HG02759 (cell line): ENCODE data around the gene SGSM1.
A peak's percentile ranks its signal among the peaks of the same experiment; 100 is the strongest.

Experiments
- ATAC-seq: cut with Tn5 transposase; IDR thresholded peaks from one replicate; pipeline ENCODE4 v1.9.1; 2021; ENCODE audit warnings: mild to moderate bottlenecking, moderate library complexity; ENCODE audit not compliant: unreplicated experiment

SGSM1 gene

DNA sequence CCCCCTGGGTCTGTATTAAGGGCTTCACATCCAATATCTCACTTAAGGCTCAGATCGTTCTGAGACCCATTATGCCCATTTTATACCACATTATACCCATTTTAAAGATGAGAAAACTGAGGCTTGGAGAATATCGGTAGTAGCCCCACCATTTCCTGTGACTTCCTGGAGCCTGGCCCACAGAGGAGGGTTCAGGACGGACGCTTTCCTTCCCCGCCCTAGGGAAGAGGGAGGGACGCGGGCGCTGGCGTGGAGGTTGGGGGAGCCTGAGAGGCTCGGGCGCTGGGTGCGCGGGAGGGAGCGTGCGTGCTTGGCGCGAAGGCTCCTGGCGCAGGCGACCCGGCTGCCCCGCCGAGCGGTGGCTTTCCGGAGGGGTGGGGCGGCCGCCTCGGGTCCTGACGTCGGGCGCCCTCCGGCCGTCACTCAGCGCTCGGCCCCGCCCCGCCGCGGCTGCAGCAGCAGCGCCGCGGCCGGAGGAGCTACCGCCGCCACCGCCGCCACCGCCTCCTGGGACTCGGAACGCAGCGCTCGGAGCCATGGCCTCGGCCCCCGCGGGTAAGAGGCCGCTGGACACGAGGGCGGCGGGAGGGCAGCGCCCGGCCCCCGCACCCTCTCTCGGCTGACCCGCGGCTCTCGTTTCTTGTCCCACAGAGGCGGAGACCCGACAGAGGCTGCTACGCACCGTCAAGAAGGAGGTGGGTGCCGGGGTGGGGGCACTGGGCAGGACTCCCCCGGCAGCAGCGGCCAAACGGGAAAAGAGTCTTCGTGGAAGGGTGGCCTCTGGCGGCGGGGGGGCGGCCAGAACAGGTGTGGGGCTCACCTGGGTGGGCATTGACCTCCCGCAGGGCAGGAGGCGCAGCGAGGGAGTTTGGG, at the start of gene SGSM1:
Gene SGSM1 (plus strand): TSS at position 422 of the 873 bp plus-strand sequence. CDS start 115 bp downstream, at position 537.
- peak; percentile 63 for ATAC-seq

DNA sequence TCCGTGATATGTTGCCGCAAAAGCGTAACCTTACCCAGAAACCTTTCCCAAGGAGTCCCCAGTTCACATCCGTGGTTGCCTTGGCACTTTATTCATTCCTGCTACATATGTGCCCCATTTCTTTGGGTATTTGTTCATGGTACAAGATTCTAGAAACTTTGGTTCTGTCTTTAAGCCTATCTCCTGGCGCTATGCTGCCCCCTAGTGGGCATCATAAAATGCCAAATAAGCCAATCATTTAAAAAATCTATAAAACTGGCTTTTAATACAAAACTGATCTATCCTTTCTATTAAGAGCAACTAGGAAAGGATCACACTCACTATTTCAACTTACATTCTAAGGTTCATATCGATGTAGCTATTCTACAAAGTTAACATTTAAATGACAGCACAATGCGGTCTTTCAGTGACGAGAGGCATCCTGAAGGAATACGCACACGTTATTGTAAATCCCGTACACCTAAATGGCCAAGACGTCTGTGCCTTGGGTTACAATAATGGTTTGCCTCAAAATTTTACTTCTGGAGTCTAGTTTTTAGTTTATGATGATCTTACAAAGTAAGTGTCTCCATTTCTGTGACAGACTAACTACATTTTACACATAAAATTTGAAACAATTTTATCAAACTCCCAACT, 47.7 kb upstream of the SGSM1 start:
- no peak for ATAC-seq

- no peak for ATAC-seq
Observed at GRCh38 chr22:24759765-24760164, 46.2 kb upstream of the SGSM1 start.

DNA sequence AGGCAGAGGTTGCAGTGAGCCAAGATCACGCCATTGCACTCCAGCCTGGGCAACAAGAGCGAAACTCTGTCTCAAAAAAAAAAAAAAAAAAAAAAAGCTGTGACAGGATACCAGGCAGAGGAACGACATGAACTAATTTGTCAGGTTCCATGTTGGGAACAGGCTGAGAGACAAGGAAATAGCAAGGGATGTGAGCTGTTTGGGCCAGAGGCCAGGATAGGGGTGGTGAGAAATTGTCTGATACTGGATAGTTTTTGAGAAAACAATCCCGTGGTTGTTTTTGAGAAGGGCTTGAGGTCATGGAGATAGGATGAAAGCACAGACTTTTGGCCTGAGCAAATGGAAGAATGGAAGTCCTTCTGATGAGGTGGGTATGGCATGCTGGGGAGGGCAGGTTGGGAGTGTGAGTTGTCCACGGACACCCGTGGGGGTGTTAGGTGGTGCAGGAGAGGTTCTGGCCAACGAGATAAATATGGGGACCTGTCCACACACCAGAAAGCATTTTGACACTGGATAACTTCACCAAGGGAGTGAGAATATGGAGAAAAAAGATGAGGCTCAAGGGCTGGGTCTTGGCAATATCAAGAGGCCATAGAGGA, 45.2 kb upstream of the SGSM1 start:
- ATAC-seq, result no peak

- no peak for ATAC-seq
Observed at GRCh38 chr22:24761888-24762675, 43.9 kb upstream of the SGSM1 start.

- ATAC-seq, result no peak
Observed at GRCh38 chr22:24763872-24764485, 42.0 kb upstream of the SGSM1 start.

DNA sequence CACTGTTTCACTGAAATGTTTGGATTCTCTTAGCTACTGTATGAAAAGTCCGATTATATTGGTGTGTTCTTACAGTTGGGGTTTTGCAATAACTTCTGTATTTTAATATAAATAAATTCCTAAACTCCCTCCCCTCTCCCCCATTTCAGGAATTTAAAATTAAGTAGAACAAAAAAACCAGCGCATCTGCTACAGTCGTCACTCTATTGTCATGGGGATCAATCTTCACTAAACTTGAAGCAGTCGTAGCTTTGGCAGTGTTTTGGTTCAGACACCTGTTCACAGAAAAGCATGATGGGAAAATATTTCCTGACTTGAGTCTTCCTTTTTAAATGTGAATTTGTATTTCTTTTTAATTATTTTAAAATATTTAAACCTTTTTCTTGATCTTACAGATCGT, 40.8 kb upstream of the SGSM1 start:
- ATAC-seq, result no peak

DNA sequence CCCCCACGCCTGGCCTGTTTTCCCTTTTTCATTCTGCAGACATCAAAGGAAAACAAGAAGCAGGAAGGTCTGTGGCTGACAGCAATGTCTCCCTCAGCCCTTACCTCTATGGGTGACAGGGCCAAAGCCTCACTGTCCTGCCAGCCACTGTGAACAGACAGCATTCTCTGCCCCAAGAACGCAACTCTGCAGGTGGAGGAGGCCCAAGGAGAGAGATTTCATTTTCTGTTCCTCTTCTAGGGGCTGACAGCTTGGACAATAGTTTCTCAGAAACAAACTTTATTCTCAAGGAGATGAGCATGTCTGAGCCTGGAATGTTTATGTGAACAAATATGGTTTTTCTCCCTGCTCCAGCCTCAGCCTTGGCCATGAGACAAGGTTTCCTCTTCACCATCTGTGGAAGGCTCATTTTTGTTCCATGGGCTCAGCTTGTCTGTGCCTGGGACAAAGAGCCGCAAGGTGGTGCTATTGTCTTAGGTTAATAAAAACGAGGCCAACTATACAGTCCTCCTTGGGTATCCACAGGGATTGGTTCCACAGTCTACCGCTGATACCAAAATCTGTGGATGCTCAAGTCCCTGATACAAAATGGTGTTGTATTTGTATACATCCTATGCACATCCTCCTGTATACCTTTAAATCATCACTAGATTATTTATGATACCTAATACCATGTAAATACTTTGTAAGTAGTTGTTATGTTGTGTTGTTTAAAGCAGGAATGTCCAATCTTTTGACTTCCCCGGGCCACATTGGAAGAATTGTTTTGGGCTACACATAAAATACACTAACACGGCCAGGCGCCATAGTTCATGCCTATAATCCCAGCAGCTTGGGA, 37.3 kb upstream of the SGSM1 start:
- no peak for ATAC-seq

DNA sequence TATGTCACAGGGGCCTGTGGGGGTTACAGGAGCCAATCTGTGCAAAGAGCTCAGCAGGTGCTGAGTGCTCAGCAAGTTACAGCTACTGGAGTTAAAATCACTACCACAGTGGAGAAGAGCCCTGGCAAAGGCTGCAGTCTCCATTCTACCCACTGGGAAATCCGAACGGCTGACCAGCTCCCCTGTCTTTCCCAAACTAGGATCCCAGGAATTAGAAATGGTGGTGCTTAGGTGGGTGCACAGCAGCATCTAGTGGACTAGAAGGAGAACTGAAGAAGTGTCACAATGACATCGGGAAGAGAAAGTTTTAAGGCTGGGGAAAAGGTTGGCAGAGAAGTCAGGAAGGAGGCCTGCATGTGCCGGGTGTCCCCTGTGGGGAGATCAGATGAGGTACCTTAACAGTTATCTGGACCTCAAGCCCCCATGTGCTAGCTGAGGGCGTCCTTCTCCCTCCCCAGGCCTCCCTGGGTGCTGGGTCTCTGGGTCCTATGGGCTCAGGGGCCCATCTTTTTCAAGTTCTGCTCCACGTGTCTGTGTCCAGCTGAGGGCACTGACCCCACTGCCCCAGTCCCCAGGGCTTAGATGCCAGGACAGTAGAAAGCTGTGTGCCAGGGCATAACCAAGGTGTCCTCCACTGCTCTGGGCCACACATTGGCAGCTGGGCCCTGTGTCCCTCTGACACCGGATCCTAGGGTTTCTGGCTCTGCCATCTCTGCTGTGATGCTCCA, 33.4 kb upstream of the SGSM1 start:
- no peak for ATAC-seq

DNA sequence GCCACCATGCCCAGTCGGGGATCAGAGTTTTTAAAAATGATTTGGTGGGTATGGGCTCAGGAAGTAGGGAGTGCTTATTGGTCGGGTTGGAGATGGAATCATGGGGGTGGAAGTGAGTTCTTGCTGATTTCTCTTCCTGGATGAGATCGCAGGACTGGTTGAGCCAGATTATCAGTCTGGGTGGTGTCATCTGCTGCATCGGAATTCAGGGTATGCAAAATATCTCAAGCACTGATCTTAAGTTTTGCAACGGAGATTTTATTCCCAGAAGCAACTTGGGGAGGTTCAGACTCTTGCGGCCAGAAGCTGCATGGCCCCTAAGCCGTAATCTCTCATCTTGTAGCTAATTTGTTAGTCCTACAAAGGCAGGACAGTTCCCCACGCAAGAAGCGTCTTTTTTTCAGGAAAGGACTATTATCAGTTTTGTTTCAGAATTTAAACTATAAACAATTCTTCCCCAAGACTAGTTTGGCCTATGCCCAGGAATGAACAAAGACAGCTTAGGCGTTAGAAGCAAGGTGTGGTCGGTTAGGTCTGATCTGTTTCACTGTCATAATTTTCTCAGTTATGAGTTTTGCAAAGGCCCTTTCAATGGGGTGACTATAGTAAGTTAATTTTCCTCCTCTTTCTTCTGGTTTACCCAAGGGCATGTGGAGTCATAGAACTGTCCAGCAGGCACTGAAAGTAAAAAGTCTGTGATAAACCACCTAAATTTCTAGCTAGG, 30.1 kb upstream of the SGSM1 start:
- ATAC-seq, result no peak

DNA sequence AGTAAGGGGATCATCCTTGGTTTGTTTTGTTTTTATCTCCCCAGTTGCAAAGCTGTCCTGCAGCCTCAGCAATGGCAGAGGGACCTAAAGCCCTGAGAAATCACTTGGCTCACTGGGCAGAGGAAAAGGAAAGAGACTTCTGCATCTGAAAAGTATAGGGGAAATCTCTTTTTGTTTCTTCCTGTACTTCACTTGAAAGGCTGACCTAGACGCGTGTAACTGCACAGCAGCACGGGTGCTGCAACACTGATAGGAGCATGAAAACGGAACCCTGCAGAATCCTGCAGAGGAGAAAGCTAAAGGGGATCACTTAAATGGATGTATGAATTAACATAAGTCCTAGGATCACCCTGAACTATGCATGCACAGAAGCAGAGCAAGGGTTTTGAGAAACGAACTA, 29.5 kb upstream of the SGSM1 start:
- ATAC-seq, result no peak

GRCh38 chr22:24789516-24789915, 16.5 kb upstream of the SGSM1 start:
- no peak for ATAC-seq

DNA sequence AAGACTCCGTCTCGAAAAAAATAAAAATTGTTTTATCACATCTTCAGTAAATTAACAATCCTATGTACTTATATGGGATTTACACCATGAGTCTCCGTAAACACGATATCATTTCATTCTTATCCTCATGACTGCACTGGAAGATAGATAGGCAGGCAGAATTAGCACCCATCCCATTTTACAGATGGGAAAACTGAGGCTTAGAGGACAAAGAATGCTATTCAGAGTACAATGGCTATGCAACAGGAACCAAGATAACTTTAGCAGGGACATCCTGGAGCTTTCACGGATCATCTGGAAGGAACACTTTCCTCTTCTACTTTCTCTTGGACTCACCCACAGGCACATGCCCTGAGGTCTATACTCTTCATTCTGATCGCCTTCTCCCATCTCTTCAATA, 14.6 kb upstream of the SGSM1 start:
- no peak for ATAC-seq

GRCh38 chr22:24796056-24796455, 10.0 kb upstream of the SGSM1 start:
- no peak for ATAC-seq

DNA sequence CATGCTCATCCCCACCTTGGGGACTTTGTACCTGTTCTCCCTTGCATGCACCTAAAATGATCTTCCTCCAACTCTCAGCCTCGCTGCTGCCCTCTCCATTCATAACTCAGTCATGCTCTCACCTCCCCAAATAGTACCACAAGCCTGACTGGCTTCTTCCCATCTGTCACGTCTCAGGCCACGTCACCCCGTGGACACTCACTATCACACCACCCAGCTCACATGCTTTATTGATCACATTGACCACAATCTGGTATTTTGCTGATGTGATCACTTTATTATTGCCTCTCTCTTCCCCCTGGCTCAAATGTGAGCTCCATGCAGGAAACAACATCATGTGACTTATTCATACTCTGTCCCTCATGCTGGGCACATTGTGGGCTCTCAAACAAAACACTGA, 9.2 kb upstream of the SGSM1 start:
- no peak for ATAC-seq

- ATAC-seq, result no peak
Observed at GRCh38 chr22:24801901-24802465, 4.0 kb upstream of the SGSM1 start.

DNA sequence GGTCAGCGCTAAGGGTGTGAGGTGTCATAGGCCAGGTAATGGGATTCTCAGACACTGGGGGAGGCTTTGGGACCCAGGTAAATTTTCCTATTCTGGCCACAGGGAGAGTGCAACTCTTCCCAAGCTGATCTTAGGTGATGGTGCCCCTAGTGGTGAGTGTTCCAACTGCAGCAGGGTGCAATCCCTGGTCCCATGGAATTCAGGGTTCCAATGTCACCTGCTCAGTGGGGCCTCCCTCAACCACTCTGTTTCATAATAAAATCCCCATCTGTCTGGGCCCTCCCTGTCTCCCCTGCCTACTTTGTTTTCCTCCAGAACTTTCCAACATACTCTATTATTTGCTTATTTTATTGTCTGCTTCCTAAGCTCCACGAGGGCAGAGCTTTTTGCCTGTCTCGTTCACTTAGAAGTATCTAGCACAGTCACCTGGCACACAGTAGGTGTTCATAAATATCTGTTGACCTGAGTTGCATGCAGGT, 2.9 kb upstream of the SGSM1 start:
- no peak for ATAC-seq

GRCh38 chr22:24806663-24807001, 621 bp downstream of the SGSM1 start:
- ATAC-seq, result no peak
